GM12878 (cell line): ENCODE data around the gene AEN. TPM values are rescaled to one million over a fixed set of nuclear protein-coding genes. Genes with fewer than 3 reads are reported as not detected.

ENCODE experiments used
- ATAC-seq: fragments of 200-7000 bp; cut with Tn5 transposase; 3 replicates; pipeline ENCODE4 v1.9.1; 2020; ENCODE audit warnings: mild to moderate bottlenecking, moderate library complexity
- BruUV-seq: library from RNA; stranded (reverse); fragments of 400-500 nt; replicated peaks from 2 replicates; lab custom pipeline; 2021; lab: Mats Ljungman, UMichigan
- CTCF ChIA-PET: fragments of 300-600 bp; sonication (Branson Sonifier 250); formaldehyde crosslinking; extraction: SDS; loops from one replicate; lab custom pipeline; 2021; ENCODE audit warnings: inconsistent platforms; lab: Yijun Ruan, JAX
- POLR2A ChIA-PET: fragments of 350-600 bp; formaldehyde crosslinking; extraction: SDS; loops from one replicate; lab custom pipeline; 2021; ENCODE audit warnings: inconsistent platforms; lab: Charles Lee
- RAD21 ChIA-PET: fragments of 300-600 bp; sonication (Branson Sonifier 250); formaldehyde crosslinking; loops from one replicate; lab custom pipeline; 2023; ENCODE audit warnings: antibody characterized with exemption; ENCODE audit not compliant: unreplicated experiment; lab: Charles Lee
- SMC1A ChIA-PET: fragments of 300-600 bp; sonication (Branson Sonifier 250); formaldehyde crosslinking; loops from one replicate; lab custom pipeline; 2023; ENCODE audit not compliant: unreplicated experiment, uncharacterized antibody; lab: Charles Lee
- DNase-seq: peaks from one replicate; pipeline ENCODE4 v3.0.0-alpha.2; 2011; ENCODE audit warnings: low read depth, low spot score
- FAIRE-seq: peaks from 3 replicates; lab custom pipeline; 2011; peaks lifted over from hg19 to GRCh38; lab: Jason Lieb, UNC
- H2AFZ ChIP-seq: 2 replicates; pipeline ENCODE4 v1.6.0; 2011; ENCODE audit warnings: low read depth, low read length, control low read depth; ENCODE audit not compliant: control insufficient read depth
- H3K27ac ChIP-seq: 2 replicates; pipeline ENCODE4 v1.5.1; 2011; ENCODE audit warnings: control low read depth; ENCODE audit not compliant: control insufficient read depth, insufficient read depth
- H3K27me3 ChIP-seq, 2 experiments: replicated peaks in 1 of 2; 2 replicates each; pipeline versions ENCODE4 v1.6.0 to v1.6.1; 2011; ENCODE audit warnings: low read length in 1 of 2; ENCODE audit not compliant: control insufficient read depth in 2 of 2, insufficient read depth in 2 of 2
- H3K36me3 ChIP-seq, 2 experiments: 2 replicates each; pipeline ENCODE4 v1.5.1; 2011; ENCODE audit warnings: low read length in 1 of 2; ENCODE audit not compliant: control insufficient read depth in 2 of 2, insufficient read depth in 2 of 2
- H3K4me1 ChIP-seq: 2 replicates; pipeline ENCODE4 v1.6.1; 2011; ENCODE audit warnings: mild to moderate bottlenecking, low read length, moderate library complexity, mixed read lengths; ENCODE audit not compliant: control insufficient read depth, insufficient read depth
- H3K4me2 ChIP-seq: 2 replicates; pipeline ENCODE4 v1.6.0; 2011; ENCODE audit warnings: control low read depth; ENCODE audit not compliant: control insufficient read depth, insufficient read depth
- H3K4me3 ChIP-seq: fragments of 200-600 bp; sonication (generic); 2 replicates; pipeline ENCODE4 v1.5.1; 2016
- H3K79me2 ChIP-seq: 2 replicates; pipeline ENCODE4 v1.6.0; 2011; ENCODE audit warnings: low read length; ENCODE audit not compliant: control insufficient read depth, insufficient read depth
- H3K9ac ChIP-seq: 2 replicates; pipeline ENCODE4 v1.8.0; 2011; ENCODE audit warnings: low read length, control low read depth, mixed read lengths; ENCODE audit not compliant: control insufficient read depth, insufficient read depth
- H3K9me3 ChIP-seq: replicated peaks from 3 replicates; pipeline ENCODE4 v1.5.1; 2011; ENCODE audit warnings: mild to moderate bottlenecking, low read length; ENCODE audit not compliant: control insufficient read depth, insufficient read depth
- H4K20me1 ChIP-seq: 2 replicates; pipeline ENCODE4 v1.6.0; 2011; ENCODE audit not compliant: control insufficient read depth, insufficient read depth
- BACH1 ChIP-seq: fragments of 450-650 bp; IDR thresholded peaks from 2 replicates; pipeline ENCODE4 v1.6.1; 2017; ENCODE audit warnings: mild to moderate bottlenecking, borderline replicate concordance
- DPF2 ChIP-seq: fragments of 450-650 bp; IDR thresholded peaks from 2 replicates; pipeline ENCODE4 v1.6.1; 2017; ENCODE audit warnings: mild to moderate bottlenecking
- E2F8 ChIP-seq: fragments of 450-650 bp; IDR thresholded peaks from 2 replicates; pipeline ENCODE4 v1.6.1; 2018; ENCODE audit warnings: mild to moderate bottlenecking, low read depth, moderate library complexity; ENCODE audit not compliant: partially characterized antibody
- EED ChIP-seq: sonication (generic); IDR thresholded peaks from 2 replicates; pipeline ENCODE4 v1.6.1; 2016; ENCODE audit warnings: antibody characterized with exemption, low read depth
- EZH2 ChIP-seq: IDR thresholded peaks from 2 replicates; pipeline ENCODE4 v1.6.1; 2012; ENCODE audit warnings: low read depth, mild to moderate bottlenecking, control low read depth, inconsistent platforms, low read length, borderline replicate concordance; ENCODE audit not compliant: control insufficient read depth
- GABPA ChIP-seq: IDR thresholded peaks from 2 replicates; pipeline ENCODE4 v1.6.1; 2014; ENCODE audit warnings: antibody characterized with exemption, low read depth, mild to moderate bottlenecking, inconsistent platforms
- HDAC2 ChIP-seq: fragments of 200-600 bp; sonication (generic); IDR thresholded peaks from 2 replicates; pipeline ENCODE4 v1.6.1; 2017
- KAT2A ChIP-seq: conservative IDR thresholded peaks from 2 replicates; pipeline ENCODE4 v1.6.1; 2011; ENCODE audit warnings: low read depth, low read length; ENCODE audit not compliant: control insufficient read depth
- NKRF ChIP-seq: fragments of 450-650 bp; conservative IDR thresholded peaks from 2 replicates; pipeline ENCODE4 v1.6.1; 2017; ENCODE audit warnings: mild to moderate bottlenecking, moderate library complexity
- PAX5 ChIP-seq: IDR thresholded peaks from 2 replicates; pipeline ENCODE4 v1.6.1; 2011; ENCODE audit warnings: low read depth, low read length, borderline replicate concordance
- PRDM15 ChIP-seq: fragments of 450-650 bp; formaldehyde crosslinking; IDR thresholded peaks from 2 replicates; pipeline ENCODE4 v1.4.0; 2020; ENCODE audit warnings: mild to moderate bottlenecking, moderate library complexity
- RAD21 ChIP-seq: IDR thresholded peaks from 2 replicates; pipeline ENCODE4 v1.6.1; 2011; ENCODE audit warnings: mild to moderate bottlenecking, low read depth, low read length, moderate library complexity; ENCODE audit not compliant: insufficient read depth
- SUZ12 ChIP-seq: fragments of 200-600 bp; sonication (generic); IDR thresholded peaks from one replicate; pipeline ENCODE4 v1.6.1; 2018; ENCODE audit warnings: antibody characterized with exemption, mild to moderate bottlenecking; ENCODE audit not compliant: unreplicated experiment
- TARDBP ChIP-seq: IDR thresholded peaks from 2 replicates; pipeline ENCODE4 v1.6.1; 2016; ENCODE audit warnings: borderline replicate concordance
- WGBS: methylation state at CpG from one replicate; pipeline ENCODE4 v1.1.6; 2016; ENCODE audit warnings: low lambda C conversion rate; ENCODE audit not compliant: insufficient replicate concordance, insufficient coverage; ENCODE audit errors: missing lambda C conversion rate; 5-methylcytosine and 5-hydroxymethylcytosine counted together
- in situ Hi-C: fragments of 300-500 bp; cut with MboI; formaldehyde crosslinking; loops from 9 replicates; pipeline ENCODE4 v1.14.3; 2018; ENCODE audit warnings: mixed read lengths
- intact Hi-C: fragments of 100-400 bp; cut with micrococcal nuclease; formaldehyde crosslinking; loops from one replicate; pipeline ENCODE4 v1.14.2; 2022; ENCODE audit not compliant: unreplicated experiment
- polyA plus RNA-seq, 11 experiments: library from polyadenylated mRNA; depleted of rRNA in 4 of 11; unstranded in 6 of 11; stranded (reverse) in 5 of 11; fragments of >200 nt; fragmentation: Nextera tagmentation in 4 of 11; fragmentation: Illumina TruSeq in 1 of 11; extraction: Ambion mirVana in 4 of 11; extraction: Trizol in 1 of 11; gene quantifications; 1 replicate in 1 of 11; 2 replicates in 10 of 11; pipeline versions ENCODE4 v1.2.1 to v1.2.3, GENCODE V29; 2011 to 2016; ENCODE audit warnings: inconsistent platforms in 2 of 11, missing spikeins in 2 of 11, low read depth in 1 of 11
- total RNA-seq, 4 experiments: library from RNA; depleted of rRNA in 3 of 4; stranded (reverse); fragments of >200 nt in 3 of 4; fragmentation: Illumina TruSeq in 1 of 4; extraction: Trizol in 1 of 4; gene quantifications; 2 replicates each; pipeline versions ENCODE4 v1.2.1 to v1.2.3, GENCODE V29; 2013 to 2021

AEN gene
- total and polyA plus RNA-seq, 10 of the 15 experiments (the other 5 are each of a cell fraction or from before 2014, with no cell fraction given), result 11.7 to 81.2 (median 53.7) TPM

GRCh38 chr15:88613074-88613944 is 7.8 kb upstream of the AEN start:
- BruUV-seq, result no TSS peak
- ChIA-PET CTCF (interaction anchor here (1.0 to 1.4 kb wide), 3 partner anchors 11 to 135 kb away, joined by 3 to 5 read pairs (median 4); no protein-coding TSS in a partner anchor), RAD21 (interaction anchor here (0.9 kb wide), 1 partner anchor 11 kb away, joined by 3 read pairs; no protein-coding TSS in a partner anchor), SMC1A (interaction anchor here (1.7 kb wide), 1 partner anchor 11 kb away, joined by 6 read pairs; no protein-coding TSS in a partner anchor), POLR2A (no interaction called here)
- no peak overlapping the region for H3K4me3 ChIP-seq
- H3K27ac ChIP-seq, result no peak overlapping the region; the same call in 1 of the 2 replicates
- H2AFZ ChIP-seq, result peak overlapping the region; percentile 8
- no peak overlapping the region for H3K9ac ChIP-seq
- in situ Hi-C loops, result no loop called here
- no peaks in the 10 kb centered on the region for H3K79me2 ChIP-seq
- peaks cover 27% of the 10 kb centered on the region for H3K4me1 ChIP-seq
- ATAC-seq (no peak), FAIRE-seq (peak; percentile 7), DNase-seq (no peak)
- H3K9me3 ChIP-seq, result no peaks in the 10 kb centered on the region
- intact Hi-C loops, result no loop called here
- H3K27me3 ChIP-seq, result peaks cover 0 to 1% of the 10 kb centered on the region in 2 experiments; a peak in 1 of 4 replicates
- WGBS, result 19% methylated on average over 7 of the region's 7 CpGs
- H4K20me1 ChIP-seq, result no peaks in the 10 kb centered on the region
- H3K4me2 ChIP-seq, result peak overlapping the region; percentile 51
- H3K36me3 ChIP-seq, result no peaks in the 10 kb centered on the region
- TF ChIP-seq KAT2A (no peak), E2F8 (no peak), BACH1 (no peak), TARDBP (no peak), EED (no peak), PRDM15 (CRISPR knock-in tag) (no peak), SUZ12 (no peak), EZH2 (no peak), HDAC2 (0 out of 2 replicates have a peak, but pooled peaks have one; percentile 21), RAD21 (no peak), DPF2 (no peak), GABPA (0 out of 2 replicates have a peak, but pooled peaks have one; percentile 25), NKRF (no peak), PAX5 (no peak)
